HG03521 (cell line): ENCODE results near the gene VWCE.

Source experiments
- ATAC-seq: cut with Tn5 transposase; IDR thresholded peaks from one replicate; pipeline ENCODE4 v1.9.1; 2021; ENCODE audit warnings: mild to moderate bottlenecking, moderate library complexity; ENCODE audit not compliant: unreplicated experiment

Gene VWCE

GRCh38 chr11:61328351-61328750, 33.2 kb upstream of the VWCE start:
- no peak for ATAC-seq

- no peak for ATAC-seq
These were observed 32.6 kb upstream of the VWCE start for GRCh38 chr11:61327669-61328071.

GRCh38 chr11:61325649-61326414, 30.7 kb upstream of the VWCE start:
- ATAC-seq = no peak

- no peak for ATAC-seq
These were observed 20.1 kb upstream of the VWCE start for GRCh38 chr11:61315260-61315659.

- ATAC-seq = no peak
These were observed 15.6 kb upstream of the VWCE start for GRCh38 chr11:61310749-61311148.

GRCh38 chr11:61309739-61310138, 14.6 kb upstream of the VWCE start:
- no peak for ATAC-seq

- ATAC-seq = no peak
These were observed 14.0 kb upstream of the VWCE start for GRCh38 chr11:61309141-61309540.

- ATAC-seq = no peak
These were observed 12.2 kb upstream of the VWCE start for GRCh38 chr11:61307354-61307753.

- ATAC-seq = no peak
These were observed 11.1 kb upstream of the VWCE start for GRCh38 chr11:61306221-61306620.

GRCh38 chr11:61305417-61305816, 10.3 kb upstream of the VWCE start:
- ATAC-seq = no peak

GRCh38 chr11:61303725-61304124, 8.6 kb upstream of the VWCE start:
- no peak for ATAC-seq

GRCh38 chr11:61302550-61302949, 7.4 kb upstream of the VWCE start:
- ATAC-seq = no peak

- ATAC-seq = no peak
These were observed 3.6 kb upstream of the VWCE start for GRCh38 chr11:61298663-61299244.

GRCh38 chr11:61297746-61298145, 2.6 kb upstream of the VWCE start:
- no peak for ATAC-seq

- ATAC-seq = no peak
These were observed 2.2 kb upstream of the VWCE start for GRCh38 chr11:61297341-61297740.

GRCh38 chr11:61295596-61295926, 445 bp upstream of the VWCE start:
- ATAC-seq = no peak

- ATAC-seq = peak; percentile 15
These were observed 1.0 kb downstream of the VWCE start for GRCh38 chr11:61293867-61294716.

- ATAC-seq = no peak
These were observed 2.8 kb downstream of the VWCE start for GRCh38 chr11:61292356-61292755.

GRCh38 chr11:61290905-61291690, 4.0 kb downstream of the VWCE start:
- no peak for ATAC-seq

- ATAC-seq = no peak
These were observed 7.7 kb downstream of the VWCE start for GRCh38 chr11:61287338-61287977.

- no peak for ATAC-seq
These were observed 11.5 kb downstream of the VWCE start for GRCh38 chr11:61283613-61284012.
